ENCODE measurements around the gene OR1J2. TPM values are rescaled to one million over a fixed set of nuclear protein-coding genes. Genes with fewer than 3 reads are reported as not detected.

The OR1J2 gene
- total and polyA plus RNA-seq, 9 donors: not detected

DNA sequence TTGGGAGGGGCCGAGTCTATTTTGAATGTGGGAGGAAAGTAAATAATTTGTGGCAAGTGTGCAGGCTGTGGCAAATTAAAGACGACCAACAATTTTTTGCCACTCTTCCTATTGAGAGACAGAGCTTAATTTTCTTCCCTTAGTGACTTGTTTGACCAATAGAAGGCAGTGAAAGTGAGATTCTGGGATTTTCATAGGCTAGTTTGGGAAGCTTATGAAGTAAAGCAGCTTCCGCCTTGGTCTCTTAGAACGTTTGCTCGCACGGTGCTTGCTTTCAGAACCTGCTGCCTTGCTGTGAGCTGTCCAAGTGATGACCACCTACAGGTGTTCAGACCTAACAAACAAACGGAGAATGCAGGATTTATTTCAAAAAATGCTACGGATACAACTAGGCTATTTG is 35.6 kb downstream of the OR1J2 start:
- TF ChIP-seq POLR2A (IDR thresholded peaks at IDR 0.05): no peak
- TF ChIP-seq CTCF (IDR thresholded peaks at IDR 0.05): no peak
- no peak for TF ChIP-seq EP300 (IDR thresholded peaks at IDR 0.05)
- H3K27me3 ChIP-seq: no peaks in the 10 kb centered on the region
- no peaks in the 10 kb centered on the region for H3K4me1 ChIP-seq (ENCODE audit: insufficient read depth)
- WGBS, 3 donors: 44 to 58% (median 53%) methylated on average over 8 of the region's 8 CpGs
- no peak overlapping the region for H3K27ac ChIP-seq
- H3K4me3 ChIP-seq: no peak overlapping the region
- intact Hi-C loops (cut with DNase I): no loop called here
- no peak for DNase-seq
- H3K9me3 ChIP-seq: no peaks in the 10 kb centered on the region
- H3K36me3 ChIP-seq: no peaks in the 10 kb centered on the region

- 71 to 82% (median 73%) methylated on average over 5 of the region's 5 CpGs for WGBS, 3 donors
- TF ChIP-seq CTCF (IDR thresholded peaks at IDR 0.05) (no peak), EP300 (IDR thresholded peaks at IDR 0.05) (no peak), POLR2A (IDR thresholded peaks at IDR 0.05) (no peak)
- Histone ChIP-seq H3K27ac (no peak overlapping the region), H3K4me1 (ENCODE audit: insufficient read depth) (no peaks in the 10 kb centered on the region), H3K9me3 (no peaks in the 10 kb centered on the region), H3K36me3 (no peaks in the 10 kb centered on the region), H3K27me3 (no peaks in the 10 kb centered on the region), H3K4me3 (no peak overlapping the region)
- intact Hi-C loops (cut with DNase I): no loop called here
- no peak for DNase-seq
Observed at GRCh38 chr9:122551371-122551770, 40.8 kb downstream of the OR1J2 start.

DNA sequence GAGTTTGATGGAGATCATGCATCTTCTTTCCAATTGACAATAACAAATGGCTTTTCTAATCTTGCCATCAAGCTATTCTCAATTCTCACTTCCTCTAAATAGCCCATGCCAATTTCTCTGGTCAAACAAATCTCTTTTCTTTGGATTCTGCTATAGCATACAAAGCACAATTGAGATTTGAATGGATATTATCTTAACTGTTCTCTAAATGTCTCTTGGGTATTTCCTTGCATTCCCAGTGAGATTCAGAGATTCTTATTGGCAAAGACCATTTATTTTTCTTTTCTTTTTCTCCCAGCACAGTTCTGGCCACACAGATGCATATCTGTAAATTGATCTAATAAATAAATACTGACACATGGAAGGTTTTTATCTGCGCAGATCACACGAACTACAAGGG is 42.2 kb downstream of the OR1J2 start, which contains the start of gene OR1N2:
OR1N2 (plus strand) TSS at position 301 of the 400 bp plus-strand sequence. CDS start 100 bp downstream, outside the sequence.
- no peaks in the 10 kb centered on the region for H3K27me3 ChIP-seq
- H3K4me3 ChIP-seq: no peak within 1 kb of the TSS
- WGBS, 3 donors: 63 to 77% (median 69%) methylated on average over 2 of the region's 2 CpGs
- TF ChIP-seq EP300 (IDR thresholded peaks at IDR 0.05) (no peak), CTCF (IDR thresholded peaks at IDR 0.05) (no peak), POLR2A (IDR thresholded peaks at IDR 0.05) (no peak)
- H3K9me3 ChIP-seq: no peaks in the 10 kb centered on the region
- H3K36me3 ChIP-seq: no peaks in the 10 kb centered on the region
- no peak for DNase-seq
- H3K4me1 ChIP-seq (ENCODE audit: insufficient read depth): no peaks in the 10 kb centered on the region
- no peak within 1 kb of the TSS for H3K27ac ChIP-seq
- intact Hi-C loops (cut with DNase I): no loop called here

Other genes with a start within 250 kb of the OR1J2 start
- gene RBM18, start 246.0 kb upstream of the OR1J2 start, total RNA-seq: 10 to 100 TPM in 6 of 7 donors, 1 to 10 TPM in 1; 8.3 to 23.7 (median 17.0) TPM
- gene RBM18, start 246.0 kb upstream of the OR1J2 start, polyA plus RNA-seq: 10 to 100 TPM in 1 of 2 donors, 1 to 10 TPM in 1; 9.5 to 25.0 TPM
- gene MRRF, start 245.9 kb upstream of the OR1J2 start, total RNA-seq: 10 to 100 TPM; 17.9 to 28.5 (median 22.2) TPM
- gene MRRF, start 245.9 kb upstream of the OR1J2 start, polyA plus RNA-seq: 10 to 100 TPM; 15.6 to 29.8 TPM
- 10 to 100 TPM in 1 of 7 donors, 1 to 10 TPM in 6; 1.4 to 37.1 (median 7.0) TPM for gene PTGS1, start 139.8 kb upstream of the OR1J2 start, total RNA-seq
- gene PTGS1, start 139.8 kb upstream of the OR1J2 start, polyA plus RNA-seq: 1 to 10 TPM in 1 of 2 donors, under 1 TPM in 1; 0.90 to 8.2 TPM
- not detected for gene OR1J1, start 32.9 kb upstream of the OR1J2 start, total RNA-seq
- gene OR1J1, start 32.9 kb upstream of the OR1J2 start, polyA plus RNA-seq: not detected
- not detected for gene OR1J4, start 8.3 kb downstream of the OR1J2 start, total RNA-seq
- gene OR1J4, start 8.3 kb downstream of the OR1J2 start, polyA plus RNA-seq: not detected
- not detected for gene OR1N1, start 16.5 kb downstream of the OR1J2 start, total RNA-seq
- gene OR1N1, start 16.5 kb downstream of the OR1J2 start, polyA plus RNA-seq: not detected
- not detected for gene OR1N2, start 42.3 kb downstream of the OR1J2 start, total RNA-seq
- gene OR1N2, start 42.3 kb downstream of the OR1J2 start, polyA plus RNA-seq: not detected
- gene OR1L8, start 72.6 kb downstream of the OR1J2 start, total RNA-seq: under 1 TPM in 3 of 7 donors, not detected in 4; 0.20 to 0.24 (median 0.22) TPM
- gene OR1L8, start 72.6 kb downstream of the OR1J2 start, polyA plus RNA-seq: under 1 TPM in 1 of 2 donors, not detected in 1; 0.28 TPM
- gene OR1Q1, start 103.9 kb downstream of the OR1J2 start, total RNA-seq: not detected
- gene OR1Q1, start 103.9 kb downstream of the OR1J2 start, polyA plus RNA-seq: not detected
- gene OR1B1, start 146.8 kb downstream of the OR1J2 start, total RNA-seq: not detected
- gene OR1B1, start 146.8 kb downstream of the OR1J2 start, polyA plus RNA-seq: not detected
- not detected for gene OR1L1, start 150.9 kb downstream of the OR1J2 start, total RNA-seq
- not detected for gene OR1L1, start 150.9 kb downstream of the OR1J2 start, polyA plus RNA-seq
- not detected for gene OR1L3, start 164.3 kb downstream of the OR1J2 start, total RNA-seq
- gene OR1L3, start 164.3 kb downstream of the OR1J2 start, polyA plus RNA-seq: not detected
- not detected for gene OR1L4, start 213.2 kb downstream of the OR1J2 start, total RNA-seq
- gene OR1L4, start 213.2 kb downstream of the OR1J2 start, polyA plus RNA-seq: not detected
- not detected for gene OR1L6, start 231.5 kb downstream of the OR1J2 start, total RNA-seq
- gene OR1L6, start 231.5 kb downstream of the OR1J2 start, polyA plus RNA-seq: not detected